GM18907 (cell line): ENCODE data around the gene ASAP2.

Source experiments
- ATAC-seq: cut with Tn5 transposase; IDR thresholded peaks from one replicate; pipeline ENCODE4 v1.9.1; 2021; ENCODE audit warnings: mild to moderate bottlenecking, moderate library complexity; ENCODE audit not compliant: unreplicated experiment

The ASAP2 gene

GRCh38 chr2:9337901-9338300 is 131.3 kb downstream of the ASAP2 start:
- no peak for ATAC-seq

DNA sequence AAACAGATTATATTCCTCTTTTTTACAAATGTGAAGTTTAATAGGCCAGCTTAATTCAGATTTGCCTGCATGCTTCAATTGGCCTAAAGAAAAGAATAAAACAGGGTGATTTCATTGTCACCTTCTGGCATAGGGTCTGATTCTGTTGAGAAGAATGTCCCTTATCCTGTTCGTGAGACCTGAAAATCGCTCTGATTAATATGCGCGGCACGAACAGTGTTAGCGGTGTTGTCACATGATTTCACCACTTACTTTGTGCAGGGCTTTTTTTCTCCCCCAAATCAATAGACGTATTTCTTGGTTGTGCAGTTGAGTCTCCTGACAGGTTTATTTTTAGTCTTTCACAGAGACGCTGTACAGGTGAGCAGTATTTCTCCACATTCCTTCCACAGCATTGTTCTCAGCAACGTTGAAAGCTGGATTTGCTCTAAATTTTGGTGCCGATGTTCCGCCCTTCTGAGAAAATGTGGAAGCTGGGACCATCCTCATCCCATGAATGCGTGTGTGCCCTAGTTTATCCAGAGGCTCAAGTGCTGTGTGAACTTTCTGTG is 134.8 kb downstream of the ASAP2 start:
- no peak for ATAC-seq

GRCh38 chr2:9342659-9343058 is 136.0 kb downstream of the ASAP2 start:
- no peak for ATAC-seq

GRCh38 chr2:9343524-9343923 is 136.9 kb downstream of the ASAP2 start:
- no peak for ATAC-seq

GRCh38 chr2:9344434-9344833 is 137.8 kb downstream of the ASAP2 start:
- ATAC-seq, result no peak

- no peak for ATAC-seq
These were observed 138.7 kb downstream of the ASAP2 start for GRCh38 chr2:9345343-9345742.

GRCh38 chr2:9345997-9346396 is 139.4 kb downstream of the ASAP2 start:
- ATAC-seq, result no peak

GRCh38 chr2:9346885-9347284 is 140.3 kb downstream of the ASAP2 start:
- no peak for ATAC-seq

GRCh38 chr2:9347411-9347881 is 140.8 kb downstream of the ASAP2 start:
- ATAC-seq, result no peak

GRCh38 chr2:9354318-9354717 is 147.7 kb downstream of the ASAP2 start:
- ATAC-seq, result no peak

GRCh38 chr2:9355270-9355669 is 148.7 kb downstream of the ASAP2 start:
- no peak for ATAC-seq

GRCh38 chr2:9355716-9356115 is 149.1 kb downstream of the ASAP2 start:
- no peak for ATAC-seq

GRCh38 chr2:9356261-9356660 is 149.6 kb downstream of the ASAP2 start:
- no peak for ATAC-seq

GRCh38 chr2:9358846-9359245 is 152.2 kb downstream of the ASAP2 start:
- no peak for ATAC-seq

DNA sequence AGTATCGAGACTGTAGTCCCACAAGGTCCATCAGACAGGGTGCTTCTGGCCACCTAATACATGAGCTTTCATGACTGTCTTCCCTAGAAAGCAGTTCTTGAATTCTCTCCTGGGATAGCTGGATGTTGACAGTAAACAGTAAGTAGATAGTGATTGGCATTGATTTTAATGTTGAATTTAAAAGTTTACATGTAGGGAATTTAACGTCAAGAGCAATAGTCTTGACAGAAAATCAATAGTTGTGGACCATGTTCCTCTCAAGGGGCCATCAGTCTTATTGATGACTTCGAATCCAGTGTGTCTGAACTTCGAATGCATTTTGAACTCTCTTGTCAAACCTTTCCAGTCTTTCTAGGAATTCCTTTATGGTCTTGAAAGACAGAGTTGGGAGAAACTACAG is 152.9 kb downstream of the ASAP2 start:
- ATAC-seq, result no peak

- ATAC-seq, result no peak
These were observed 153.5 kb downstream of the ASAP2 start for GRCh38 chr2:9360110-9360509.

GRCh38 chr2:9360701-9361100 is 154.1 kb downstream of the ASAP2 start:
- no peak for ATAC-seq

- no peak for ATAC-seq
These were observed 157.8 kb downstream of the ASAP2 start for GRCh38 chr2:9364373-9364772.

DNA sequence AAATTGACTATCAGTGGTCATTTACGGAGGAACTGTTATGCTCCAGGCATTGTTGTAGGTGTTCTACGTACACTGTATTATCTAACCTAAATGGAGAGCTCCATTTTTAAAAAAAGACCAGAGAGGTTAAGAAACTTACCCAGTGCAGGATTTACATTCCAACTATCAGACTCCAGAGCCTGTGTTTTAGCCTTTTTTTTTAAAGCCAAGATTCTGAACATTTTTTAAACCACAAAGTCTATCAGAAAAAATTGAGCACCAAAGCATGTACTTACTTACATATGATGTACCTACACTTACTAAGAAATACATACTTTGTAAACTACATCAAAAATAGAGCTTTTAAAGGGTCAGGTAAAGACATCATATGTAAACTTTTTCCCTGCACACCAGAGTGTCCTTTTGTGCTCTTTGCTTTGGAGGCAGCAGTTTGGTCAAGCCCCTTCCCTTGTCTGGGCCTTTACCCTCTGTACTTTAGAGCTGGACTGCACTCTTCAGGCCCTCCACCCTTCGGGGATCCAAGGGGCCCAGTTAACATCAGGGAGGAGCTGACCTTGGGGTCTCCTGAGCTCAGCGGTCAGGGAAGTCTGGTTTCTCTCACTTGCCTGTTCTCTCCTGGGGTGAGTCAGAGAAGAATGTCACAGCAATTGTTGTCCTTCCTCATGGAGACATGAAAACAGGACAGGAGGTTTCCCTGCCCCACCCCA is 158.3 kb downstream of the ASAP2 start:
- ATAC-seq, result no peak

GRCh38 chr2:9365498-9366019 is 158.9 kb downstream of the ASAP2 start:
- ATAC-seq, result no peak

DNA sequence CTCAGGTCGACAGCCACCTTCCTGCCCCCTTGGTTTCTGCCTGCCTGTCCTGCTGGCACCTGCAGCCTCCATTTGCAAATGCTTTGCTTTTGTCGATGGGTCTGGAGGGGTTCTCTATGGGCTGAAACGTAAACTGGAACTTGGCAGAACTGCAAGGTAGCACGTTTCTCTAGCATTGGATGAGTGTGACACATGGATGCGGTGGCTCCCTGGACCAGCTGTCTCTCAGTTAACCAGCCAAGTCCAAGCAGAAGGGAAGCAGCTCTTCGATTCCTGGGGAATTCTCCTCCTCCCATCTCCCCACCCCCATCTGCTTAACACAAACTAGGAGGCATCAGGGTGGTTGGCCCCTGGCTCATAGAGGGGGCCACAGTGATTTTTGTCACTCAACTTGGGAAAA is 159.4 kb downstream of the ASAP2 start:
- no peak for ATAC-seq

DNA sequence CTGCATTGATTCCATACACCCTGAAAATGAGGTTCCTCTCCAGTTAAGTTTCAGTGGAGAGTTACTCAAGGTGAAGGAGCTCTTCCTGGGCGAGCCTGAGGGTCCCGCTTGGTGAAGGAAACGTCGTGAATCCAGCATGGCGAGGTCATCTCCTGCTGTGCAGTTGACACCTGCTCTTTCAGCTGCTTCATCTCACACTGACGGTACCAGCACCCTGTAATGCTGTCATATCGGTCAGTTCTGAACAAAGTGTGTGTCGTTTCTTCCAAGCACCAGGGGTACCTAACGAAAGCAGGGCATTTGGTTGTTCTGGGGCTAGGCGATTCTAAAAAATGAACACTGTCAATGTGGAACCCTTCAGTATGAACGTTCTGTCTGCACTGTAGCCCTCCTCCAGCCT is 164.1 kb downstream of the ASAP2 start:
- no peak for ATAC-seq

DNA sequence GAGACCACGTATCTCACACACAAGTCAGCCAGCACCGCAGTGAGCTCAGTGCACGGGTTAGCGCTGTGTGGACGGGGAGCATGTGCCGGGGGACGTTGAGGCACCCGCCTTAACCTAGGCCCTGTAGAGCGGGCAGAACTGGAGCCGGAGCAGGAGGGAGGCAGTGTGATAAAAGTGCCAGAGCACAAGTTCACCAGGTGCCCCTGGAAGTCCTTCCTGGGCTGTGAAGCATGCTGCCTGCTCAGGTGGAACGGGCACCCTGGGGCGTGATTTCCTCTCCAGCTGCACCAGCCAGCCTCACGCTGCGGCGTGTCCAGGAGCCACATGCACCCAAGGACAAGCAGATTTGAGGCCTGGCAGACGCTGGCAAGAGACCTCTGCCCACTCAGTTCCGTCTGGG is 166.4 kb downstream of the ASAP2 start:
- ATAC-seq, result no peak
